Stimulated activated CD4-positive, alpha-beta T cell treated with anti-CD3 and anti-CD28 coated beads, Interleukin-4, amount 100 ng/mL, for 4 hours (primary cell): ENCODE data around the gene PPP2R5A.

Source experiments
- DNase-seq, 2 experiments: peaks; one replicate each; pipeline ENCODE4 v3.0.0-alpha.2; 2020

PPP2R5A gene

DNA sequence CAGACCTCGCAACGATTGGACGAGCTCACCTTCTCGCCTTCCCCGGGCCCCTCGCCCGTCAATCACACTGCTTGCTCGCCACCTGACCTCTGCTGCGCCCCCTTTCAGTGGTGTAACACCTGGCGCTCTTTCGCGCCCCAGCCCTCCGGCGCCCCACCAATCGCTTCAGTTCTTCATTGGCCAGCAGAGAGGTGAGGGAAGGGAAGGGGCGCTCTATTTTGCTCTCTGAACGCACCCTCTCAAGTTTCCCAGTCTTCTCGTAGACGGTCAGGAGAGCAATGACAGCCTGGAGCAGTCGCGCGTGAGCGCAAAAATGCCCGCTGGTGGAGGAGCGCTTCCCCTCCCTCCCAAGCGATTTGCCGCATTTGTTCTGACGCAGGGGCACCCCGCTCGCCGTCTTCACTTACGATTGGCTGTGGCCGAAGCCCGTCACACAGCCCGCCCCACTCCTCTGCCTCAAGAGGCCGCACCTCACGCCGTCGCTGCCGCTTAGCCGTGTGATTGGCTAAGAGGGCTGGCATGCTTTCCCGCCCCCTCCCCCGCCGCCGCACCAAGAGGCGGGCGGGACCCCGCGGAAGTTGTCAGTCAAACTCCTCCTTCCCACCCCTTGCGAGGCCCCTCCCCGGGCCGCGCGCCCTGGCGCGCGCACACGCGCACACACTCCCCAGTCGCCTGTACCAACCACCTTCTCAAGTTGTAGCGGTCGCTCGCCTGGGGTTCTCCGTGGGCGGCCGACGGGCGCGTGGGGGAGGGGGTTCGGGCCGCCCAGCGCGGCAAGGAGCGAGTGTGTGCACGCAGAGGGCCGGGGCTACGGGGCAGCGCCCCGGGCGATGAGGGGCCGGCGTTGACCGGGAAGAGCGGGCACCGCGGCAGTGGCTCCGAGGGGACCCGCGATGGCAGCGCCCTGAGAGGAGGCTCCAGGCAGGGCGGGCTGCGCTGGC lies at the start of gene PPP2R5A:
Gene PPP2R5A, plus strand, starts transcription at position 667 of the 941 bp plus-strand sequence. CDS start 701 bp downstream, outside the sequence.
- peak; percentile 96 to 99 for DNase-seq

DNA sequence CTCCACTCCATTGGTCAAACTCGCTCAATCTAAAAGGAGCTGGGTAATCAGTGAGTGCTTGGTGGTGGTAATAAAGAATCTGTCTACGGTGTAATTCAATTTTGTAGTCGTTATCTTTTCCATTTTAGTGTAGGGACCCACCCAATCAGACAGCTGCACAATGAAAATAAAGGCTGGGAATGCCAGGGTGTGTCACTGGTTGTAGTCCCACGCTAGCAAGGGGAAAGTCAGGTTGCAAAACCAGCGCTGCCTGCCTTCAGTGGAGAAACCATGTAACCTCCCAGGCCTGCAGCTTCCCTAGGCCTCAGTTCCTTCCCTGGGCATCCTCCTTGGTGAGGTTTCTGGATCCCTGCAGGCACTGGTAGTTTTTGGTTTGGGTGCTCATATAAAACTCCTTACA lies 49.4 kb upstream of the PPP2R5A start:
- DNase-seq, result no peak

DNA sequence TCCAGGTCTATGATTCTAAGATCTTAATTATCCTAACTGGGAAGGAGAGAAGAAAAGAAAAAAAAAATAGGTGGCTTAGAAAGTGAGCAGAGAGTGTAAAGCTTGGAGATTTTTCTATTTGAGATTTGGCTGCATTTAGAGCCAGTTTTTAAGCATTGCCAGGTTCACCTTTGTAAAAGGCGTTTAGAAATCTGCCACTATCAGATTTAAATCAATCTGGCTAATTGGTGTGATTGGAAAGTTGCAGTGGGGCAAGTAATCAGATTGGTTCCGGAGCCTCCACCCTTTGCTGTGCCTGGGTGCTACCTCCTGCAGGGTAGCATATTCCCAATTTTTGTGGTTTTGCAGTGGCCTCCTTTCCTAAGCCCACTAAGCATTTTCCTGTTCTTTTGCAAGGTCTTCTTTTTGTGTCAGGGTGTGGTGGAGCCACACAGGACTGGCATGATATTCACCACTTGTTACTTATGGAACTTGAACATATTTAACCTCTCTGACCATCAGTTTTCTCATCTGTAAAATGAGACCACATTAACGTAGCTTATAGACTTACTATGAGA lies 48.5 kb upstream of the PPP2R5A start:
- DNase-seq, result no peak

GRCh38 chr1:212237651-212238050 lies 47.6 kb upstream of the PPP2R5A start:
- DNase-seq, result no peak

- no peak for DNase-seq
These were observed 46.7 kb upstream of the PPP2R5A start for GRCh38 chr1:212238552-212238951.

GRCh38 chr1:212241501-212241900 lies 43.7 kb upstream of the PPP2R5A start:
- no peak for DNase-seq

DNA sequence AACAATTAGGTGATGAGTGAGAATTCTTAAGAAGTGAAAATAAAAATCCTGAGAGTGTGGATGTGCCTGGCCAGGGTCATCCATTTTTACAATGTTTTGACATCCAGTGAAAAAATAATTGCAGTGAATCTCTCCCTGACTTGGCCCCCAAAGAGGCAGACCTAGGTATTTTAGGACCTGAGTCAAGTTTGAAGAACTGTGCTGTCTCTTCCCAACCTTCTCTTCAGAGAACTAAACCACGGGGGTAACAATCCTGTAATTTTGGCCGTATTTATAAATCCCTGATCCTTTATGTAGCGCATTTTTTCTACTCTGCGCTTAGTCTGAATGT lies 43.3 kb upstream of the PPP2R5A start:
- DNase-seq, result no peak

GRCh38 chr1:212242288-212242984 lies 42.8 kb upstream of the PPP2R5A start:
- no peak for DNase-seq

GRCh38 chr1:212242985-212243308 lies 42.3 kb upstream of the PPP2R5A start:
- no peak for DNase-seq

DNA sequence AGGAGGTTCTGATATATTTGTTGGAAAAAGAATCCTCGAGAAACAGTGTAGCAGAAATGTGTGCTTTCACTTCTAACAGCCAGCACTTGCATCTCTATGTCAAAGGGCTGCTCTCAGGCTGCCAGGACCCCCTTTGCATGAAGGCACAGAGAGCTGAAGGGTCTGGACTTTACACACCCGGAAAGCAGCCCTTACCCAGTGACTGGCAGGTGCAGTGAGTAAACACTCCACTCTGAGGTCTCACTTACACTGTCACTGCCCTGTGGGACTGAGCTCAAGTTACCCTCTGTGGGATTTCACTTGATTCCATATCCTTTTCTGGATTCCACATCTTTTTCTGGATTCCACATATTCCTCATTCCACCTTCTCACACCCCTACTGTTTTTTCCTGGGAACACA lies 40.8 kb upstream of the PPP2R5A start:
- DNase-seq, result no peak

DNA sequence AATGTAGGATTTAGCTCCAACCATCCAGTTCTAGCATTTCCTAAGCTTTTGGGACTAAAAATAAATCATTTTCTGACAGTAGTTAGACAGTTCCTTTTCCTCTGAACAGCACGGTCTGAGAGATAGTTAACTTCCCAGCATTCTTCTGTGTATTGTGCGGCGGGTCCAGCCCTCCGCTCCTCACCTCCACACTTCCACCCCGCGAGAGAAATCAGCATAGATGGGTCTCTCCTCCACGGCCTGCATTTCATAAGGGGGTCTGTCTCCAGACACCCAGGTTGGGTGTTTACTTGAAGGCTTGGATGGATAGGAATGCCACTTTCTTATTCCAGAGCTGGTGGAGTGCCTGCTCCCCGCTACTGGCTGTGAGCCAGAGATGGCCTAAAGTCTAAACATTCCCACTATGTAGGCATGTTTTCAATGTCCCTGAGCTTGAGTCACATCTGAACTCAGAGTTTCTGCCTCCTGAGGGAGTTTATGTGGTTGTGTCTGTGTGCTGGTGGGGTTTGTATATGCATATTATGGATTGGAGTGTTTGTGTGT lies 38.0 kb upstream of the PPP2R5A start:
- DNase-seq, result no peak

GRCh38 chr1:212247988-212248387 lies 37.2 kb upstream of the PPP2R5A start:
- no peak for DNase-seq

- DNase-seq, result no peak
These were observed 30.3 kb upstream of the PPP2R5A start for GRCh38 chr1:212254853-212255363.

DNA sequence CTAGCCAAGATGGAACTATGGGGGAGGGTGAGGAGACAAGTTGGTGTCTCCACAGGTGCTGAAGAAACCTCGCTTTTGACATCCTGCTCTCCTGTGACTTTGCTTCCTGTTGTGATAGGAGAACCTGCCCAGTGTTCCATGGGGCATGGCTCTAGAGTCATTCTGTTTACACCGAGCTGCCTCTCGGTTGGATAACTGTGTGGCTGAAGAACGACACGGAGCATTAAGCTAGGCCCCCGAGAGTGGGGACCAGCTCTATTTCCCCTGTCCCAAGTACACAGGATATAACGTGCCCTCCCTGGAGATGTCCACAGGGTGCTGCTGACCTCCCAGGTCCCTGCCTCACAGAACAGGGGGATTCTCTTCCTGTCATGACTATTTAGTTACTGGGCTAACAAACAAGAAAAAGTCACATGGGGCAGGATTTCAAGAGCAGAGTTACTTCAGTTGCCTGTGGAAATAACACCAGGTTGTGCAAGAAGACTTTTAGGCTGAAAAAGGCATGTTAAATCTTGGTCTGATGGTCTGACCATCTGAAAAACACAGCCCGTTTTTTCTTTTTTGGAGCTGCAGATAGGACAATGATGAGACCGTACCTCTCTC lies 29.4 kb upstream of the PPP2R5A start:
- DNase-seq, result no peak

DNA sequence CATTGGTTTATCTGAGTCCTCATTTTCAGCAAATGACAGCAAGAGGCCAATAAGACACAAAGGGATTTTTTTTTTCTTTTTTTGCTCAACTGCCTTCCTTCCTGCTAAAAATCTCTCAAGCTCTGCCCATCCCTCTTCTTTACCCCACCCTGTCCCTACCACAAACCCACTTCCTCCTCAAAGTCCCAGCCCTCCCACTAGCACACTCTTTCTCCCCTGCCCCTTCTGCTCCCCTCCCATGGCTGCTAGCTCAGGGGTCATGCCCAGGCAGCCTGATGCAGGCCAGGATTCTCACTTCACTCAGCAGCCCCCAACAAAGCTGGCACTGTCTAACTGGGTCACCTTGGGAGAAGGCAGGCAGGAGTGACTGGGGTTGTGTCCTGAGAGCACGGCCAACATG lies 28.8 kb upstream of the PPP2R5A start:
- DNase-seq, result peak in 1 of 2 experiments; percentile 11

GRCh38 chr1:212257157-212257556 lies 28.1 kb upstream of the PPP2R5A start:
- no peak for DNase-seq

DNA sequence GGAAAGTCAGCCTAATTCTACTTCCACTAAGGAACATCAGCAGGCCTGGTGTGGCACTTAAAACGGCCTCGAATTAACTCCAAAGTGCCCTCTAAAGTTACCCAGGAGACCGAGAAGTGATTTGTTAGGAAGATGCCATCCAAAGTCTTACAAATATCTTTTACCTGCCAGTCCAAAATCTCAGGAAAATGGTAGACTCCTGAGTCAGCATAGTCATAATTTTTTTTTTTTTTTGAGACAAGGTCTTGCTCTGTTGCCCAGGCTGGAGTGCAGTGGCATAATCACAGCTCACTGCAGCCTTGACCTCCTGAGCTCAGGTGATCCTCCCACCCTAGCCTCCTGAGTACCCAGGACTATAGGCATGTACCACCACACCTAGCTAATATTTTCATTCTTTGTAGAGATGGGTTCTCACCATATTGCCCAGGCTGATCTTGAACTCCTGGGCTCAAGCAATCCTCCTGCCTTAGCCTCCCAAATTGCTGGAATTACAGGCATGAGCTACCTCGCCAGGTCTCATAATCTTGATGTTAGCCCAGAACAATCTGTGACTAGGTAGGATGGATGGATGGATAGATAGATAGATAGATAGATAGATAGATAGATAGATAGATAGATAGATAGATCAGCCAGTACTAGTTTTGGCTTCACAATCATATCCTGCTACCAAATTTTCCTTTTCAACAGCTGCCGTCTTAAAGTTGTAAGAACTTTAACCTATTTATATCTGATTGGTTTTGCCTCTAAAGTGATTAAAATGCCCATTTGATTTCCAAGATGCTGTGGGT lies 25.3 kb upstream of the PPP2R5A start:
- no peak for DNase-seq

GRCh38 chr1:212260557-212261355 lies 24.5 kb upstream of the PPP2R5A start:
- peak in 1 of 2 experiments; percentile 4 for DNase-seq

- DNase-seq, result no peak
These were observed 23.8 kb upstream of the PPP2R5A start for GRCh38 chr1:212261361-212261929.

DNA sequence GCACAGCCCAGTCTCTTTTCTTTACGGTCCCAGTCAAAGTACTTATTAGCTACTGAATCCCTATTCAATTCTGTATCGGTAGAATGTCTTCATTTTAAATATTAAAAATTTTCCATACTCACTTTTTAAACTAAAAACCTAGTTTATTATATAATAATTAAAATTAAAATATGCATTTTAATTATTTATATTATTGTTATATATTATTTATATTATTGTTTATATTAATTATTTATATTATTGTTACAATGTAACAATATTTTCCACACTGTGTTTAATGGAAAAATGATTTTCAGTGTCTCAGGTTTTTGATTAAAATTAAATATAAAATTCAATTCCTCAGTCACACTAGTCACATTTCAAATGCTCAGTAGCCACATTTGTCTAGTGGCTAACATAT lies 18.2 kb upstream of the PPP2R5A start:
- no peak for DNase-seq

DNA sequence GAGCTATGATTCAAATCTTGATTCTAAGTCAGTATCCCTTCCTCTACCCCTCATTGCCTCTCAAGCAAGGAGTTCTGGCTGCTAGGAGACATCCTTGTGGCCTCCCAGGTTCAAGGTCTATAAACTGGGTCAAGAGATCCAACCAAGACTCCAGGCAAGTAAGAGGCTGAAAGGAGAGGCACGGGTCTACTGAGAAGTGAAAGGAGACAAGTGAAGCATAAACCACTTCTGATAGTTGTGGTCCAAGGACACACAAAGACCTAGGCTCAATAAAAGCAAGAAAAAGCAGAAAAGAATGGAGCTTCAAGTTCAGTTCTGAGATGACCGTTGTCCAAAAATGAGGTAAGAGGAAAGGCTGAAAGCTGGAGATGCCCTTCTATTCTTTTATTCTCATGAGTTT lies 17.8 kb upstream of the PPP2R5A start:
- DNase-seq, result no peak
